ENCODE results near the gene PSMG3.

DNA sequence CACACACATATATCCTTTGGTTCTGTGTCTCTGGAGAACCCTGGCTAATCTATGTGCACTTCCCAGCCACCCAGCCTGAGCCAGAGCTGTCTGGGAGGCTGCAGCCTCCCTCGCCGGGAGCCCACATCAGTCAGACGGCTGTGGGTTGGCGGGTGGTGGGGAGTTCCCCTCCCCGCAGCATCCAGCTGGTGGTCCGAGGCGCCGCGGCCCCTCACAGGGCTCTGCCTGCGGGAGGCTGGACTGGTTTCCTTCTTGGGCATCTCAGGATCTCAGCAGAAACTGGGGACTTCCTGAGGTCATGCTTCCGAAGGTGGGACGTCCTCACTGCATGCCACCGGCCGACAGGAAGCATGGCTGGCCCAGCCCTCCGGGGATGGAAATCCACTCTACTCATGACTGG is 22.0 kb upstream of the PSMG3 start:
- TF ChIP-seq CTCF (IDR thresholded peaks at IDR 0.05) = no peak
- TF ChIP-seq POLR2A (IDR thresholded peaks at IDR 0.05) = no peak

Measured in testis (tissue), 2 donors.